ENCODE results near the gene ZNF786. TPM values are rescaled to one million over a fixed set of nuclear protein-coding genes. Genes with fewer than 3 reads are reported as not detected.
"Not testable (repeated sequence)": the region's sequence is repeated elsewhere in the genome, so short reads cannot be mapped to it uniquely, and the experiment has no call there.

Gene ZNF786
- polyA plus RNA-seq, 1 experiment = 2.1 TPM

- ChIA-PET CTCF (interaction anchor here (0.8 to 1.6 kb wide), 3 partner anchors 11 to 43 kb away, joined by 3 to 12 read pairs (median 5); no protein-coding TSS in a partner anchor), POLR2A (no interaction called here)
- Histone ChIP-seq H3K4me3 (ENCODE audit: low read depth, low read length) (no peak overlapping the region), H3K27me3 (ENCODE audit: control insufficient read depth, insufficient read depth, low read length) (no peaks in the 10 kb centered on the region), H3K36me3 (ENCODE audit: control insufficient read depth, insufficient read depth, low read length) (no peaks in the 10 kb centered on the region)
- TF ChIP-seq CTCF (IDR thresholded peaks at IDR 0.05; ENCODE audit: insufficient read depth, low read depth, low read length) = no peak
- no peak for DNase-seq (ENCODE audit: low read depth)
Measured at GRCh38 chr7:149048805-149049204, 41.7 kb downstream of the ZNF786 start.

- CTCF ChIA-PET = interaction anchor here (0.8 kb wide), 1 partner anchor 15 kb away, joined by 4 read pairs; no protein-coding TSS in a partner anchor
- no peak for DNase-seq (ENCODE audit: low read depth)
Measured at GRCh38 chr7:149046416-149046815, 44.1 kb downstream of the ZNF786 start.

GRCh38 chr7:149043936-149044335 lies 46.6 kb downstream of the ZNF786 start:
- no peaks in the 10 kb centered on the region for H3K36me3 ChIP-seq (ENCODE audit: control insufficient read depth, insufficient read depth, low read length)
- no peak for TF ChIP-seq CTCF (IDR thresholded peaks at IDR 0.05; ENCODE audit: insufficient read depth, low read depth, low read length)
- ChIA-PET POLR2A (no interaction called here), CTCF (no interaction called here)
- no peak for DNase-seq (ENCODE audit: low read depth)
- no peak overlapping the region for H3K4me3 ChIP-seq (ENCODE audit: low read depth, low read length)
- H3K27me3 ChIP-seq (ENCODE audit: control insufficient read depth, insufficient read depth, low read length) = no peaks in the 10 kb centered on the region

More at GRCh38 chr7:149046416-149046815, 44.1 kb downstream of the ZNF786 start:
- Histone ChIP-seq H3K4me3 (ENCODE audit: low read depth, low read length) (no peak overlapping the region), H3K27me3 (ENCODE audit: control insufficient read depth, insufficient read depth, low read length) (no peaks in the 10 kb centered on the region), H3K36me3 (ENCODE audit: control insufficient read depth, insufficient read depth, low read length) (no peaks in the 10 kb centered on the region)
- no peak for TF ChIP-seq CTCF (IDR thresholded peaks at IDR 0.05; ENCODE audit: insufficient read depth, low read depth, low read length)
- POLR2A ChIA-PET = no interaction called here

GRCh38 chr7:149041350-149041749 lies 49.2 kb downstream of the ZNF786 start:
- POLR2A ChIA-PET = no interaction called here
- H3K4me3 ChIP-seq (ENCODE audit: low read depth, low read length) = no peak overlapping the region
- CTCF ChIA-PET = interaction anchor here (2.0 kb wide), 1 partner anchor 24 kb away, joined by 9 read pairs; no protein-coding TSS in a partner anchor
- no peak for DNase-seq (ENCODE audit: low read depth)
- H3K36me3 ChIP-seq (ENCODE audit: control insufficient read depth, insufficient read depth, low read length) = no peaks in the 10 kb centered on the region
- no peak for TF ChIP-seq CTCF (IDR thresholded peaks at IDR 0.05; ENCODE audit: insufficient read depth, low read depth, low read length)
- no peaks in the 10 kb centered on the region for H3K27me3 ChIP-seq (ENCODE audit: control insufficient read depth, insufficient read depth, low read length)

- H3K4me3 ChIP-seq (ENCODE audit: low read depth, low read length); POLR2A ChIA-PET; DNase-seq (ENCODE audit: low read depth); H3K36me3 ChIP-seq (ENCODE audit: control insufficient read depth, insufficient read depth, low read length); H3K27me3 ChIP-seq (ENCODE audit: control insufficient read depth, insufficient read depth, low read length): not testable (repeated sequence)
- CTCF ChIA-PET = interaction anchor here (2.3 kb wide), 1 partner anchor 27 kb away, joined by 7 read pairs; no protein-coding TSS in a partner anchor
Measured at GRCh38 chr7:149038641-149039040, 51.9 kb downstream of the ZNF786 start.

GRCh38 chr7:149036676-149037075 lies 53.8 kb downstream of the ZNF786 start:
- POLR2A ChIA-PET = no interaction called here
- Histone ChIP-seq H3K27me3 (ENCODE audit: control insufficient read depth, insufficient read depth, low read length) (no peaks in the 10 kb centered on the region), H3K36me3 (ENCODE audit: control insufficient read depth, insufficient read depth, low read length) (no peaks in the 10 kb centered on the region), H3K4me3 (ENCODE audit: low read depth, low read length) (no peak overlapping the region)
- DNase-seq (ENCODE audit: low read depth) = no peak
- CTCF ChIA-PET = interaction anchor here (1.4 kb wide), 1 partner anchor 12 kb away, joined by 3 read pairs; no protein-coding TSS in a partner anchor
- no peak for TF ChIP-seq CTCF (IDR thresholded peaks at IDR 0.05; ENCODE audit: insufficient read depth, low read depth, low read length)
